ENCODE measurements around the gene AFAP1L2.
"Not testable (repeated sequence)": the region's sequence is repeated elsewhere in the genome, so short reads cannot be mapped to it uniquely, and the experiment has no call there.

AFAP1L2 gene

DNA sequence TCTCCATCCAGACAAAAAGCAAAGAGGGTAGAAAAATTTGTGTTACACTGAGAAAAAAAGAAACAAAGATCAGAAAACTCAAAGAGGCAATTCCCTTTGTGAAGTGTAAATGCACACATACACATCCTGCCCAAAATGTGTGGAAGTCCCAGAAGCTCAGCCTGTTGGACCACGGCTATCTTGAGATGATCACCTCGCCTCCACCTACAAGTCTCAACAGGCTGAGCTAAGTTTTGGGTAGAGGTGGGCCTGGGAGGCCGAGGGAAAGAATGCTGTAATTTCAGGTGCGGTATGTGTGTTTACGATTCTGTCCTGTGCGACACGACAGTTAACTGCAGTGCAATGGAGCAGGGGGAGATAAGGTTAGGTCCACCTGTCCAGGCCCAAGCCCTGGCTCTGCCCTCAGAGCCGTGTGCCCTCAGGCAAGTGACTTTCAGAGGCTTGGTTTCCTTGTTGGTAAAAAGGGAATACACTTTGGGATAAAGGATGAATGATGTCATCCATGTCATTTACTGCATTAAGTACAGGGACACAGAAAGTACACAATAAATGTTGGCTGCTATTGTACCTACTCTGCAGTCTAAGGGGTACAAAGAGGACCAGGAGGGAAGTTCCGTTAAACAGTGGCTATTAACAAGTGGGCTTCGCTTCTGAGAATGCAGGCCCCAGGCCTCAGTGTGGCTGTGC, 67.3 kb downstream of the AFAP1L2 start:
- DNase-seq (ENCODE audit: low spot score) = no peak

DNA sequence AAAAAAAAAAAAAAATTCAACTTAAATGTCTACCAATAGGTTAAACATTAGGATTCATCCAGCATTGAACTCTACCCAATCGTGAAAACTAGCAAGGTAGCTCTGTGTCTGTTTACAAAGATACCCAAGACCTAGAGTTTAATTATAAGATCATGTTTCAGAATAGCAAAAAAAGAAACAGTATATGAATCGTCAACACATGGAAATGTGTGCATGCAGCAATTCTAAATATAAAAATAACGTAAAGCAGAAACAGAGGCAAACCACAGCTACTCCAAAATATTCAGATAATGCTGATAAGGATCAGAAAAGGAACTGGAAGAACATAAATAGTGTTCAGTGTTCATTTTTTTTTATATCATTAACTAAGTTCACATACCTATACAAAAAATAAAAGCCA, 68.7 kb downstream of the AFAP1L2 start:
- DNase-seq (ENCODE audit: low spot score) = no peak

DNA sequence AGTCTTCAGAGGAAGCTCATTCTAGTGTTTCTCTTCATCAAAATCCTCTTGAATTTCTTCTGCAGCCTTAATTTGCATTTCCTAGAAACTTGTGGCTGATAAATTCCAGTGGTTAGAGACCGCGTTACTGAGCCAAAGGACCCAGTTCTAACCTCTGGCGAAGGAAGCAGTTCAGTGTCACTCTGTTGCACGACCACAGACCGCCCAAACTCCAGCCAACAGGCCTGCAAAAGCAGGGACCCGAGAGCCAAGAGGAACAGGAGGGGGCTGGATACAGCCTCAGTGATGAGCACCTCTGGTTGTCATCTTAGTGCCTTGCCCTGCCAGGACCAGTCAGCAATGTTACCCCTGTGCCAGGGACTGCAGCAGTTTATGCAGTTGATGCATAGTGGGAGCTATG, 70.0 kb downstream of the AFAP1L2 start:
- DNase-seq (ENCODE audit: low spot score) = no peak

DNA sequence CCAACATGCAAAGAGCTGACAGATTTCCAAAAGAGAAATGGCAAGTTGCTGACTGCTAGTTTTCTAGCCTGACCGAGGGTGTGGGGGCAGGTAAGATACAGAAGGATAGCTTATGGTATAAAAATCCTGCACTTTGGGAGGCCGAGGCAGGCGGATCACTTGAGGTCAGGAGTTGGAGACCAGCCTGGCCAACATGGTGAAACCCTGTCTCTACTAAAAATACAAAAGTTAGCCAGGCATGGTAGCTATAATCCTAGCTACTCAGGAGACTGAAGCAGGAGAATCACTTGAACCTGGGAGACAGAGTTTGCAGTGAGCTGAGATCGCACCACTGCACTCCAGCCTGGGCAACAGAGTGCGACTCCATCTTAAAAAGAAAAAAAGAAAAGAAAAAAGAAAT, 70.9 kb downstream of the AFAP1L2 start:
- not testable (repeated sequence) for DNase-seq (ENCODE audit: low spot score)

DNA sequence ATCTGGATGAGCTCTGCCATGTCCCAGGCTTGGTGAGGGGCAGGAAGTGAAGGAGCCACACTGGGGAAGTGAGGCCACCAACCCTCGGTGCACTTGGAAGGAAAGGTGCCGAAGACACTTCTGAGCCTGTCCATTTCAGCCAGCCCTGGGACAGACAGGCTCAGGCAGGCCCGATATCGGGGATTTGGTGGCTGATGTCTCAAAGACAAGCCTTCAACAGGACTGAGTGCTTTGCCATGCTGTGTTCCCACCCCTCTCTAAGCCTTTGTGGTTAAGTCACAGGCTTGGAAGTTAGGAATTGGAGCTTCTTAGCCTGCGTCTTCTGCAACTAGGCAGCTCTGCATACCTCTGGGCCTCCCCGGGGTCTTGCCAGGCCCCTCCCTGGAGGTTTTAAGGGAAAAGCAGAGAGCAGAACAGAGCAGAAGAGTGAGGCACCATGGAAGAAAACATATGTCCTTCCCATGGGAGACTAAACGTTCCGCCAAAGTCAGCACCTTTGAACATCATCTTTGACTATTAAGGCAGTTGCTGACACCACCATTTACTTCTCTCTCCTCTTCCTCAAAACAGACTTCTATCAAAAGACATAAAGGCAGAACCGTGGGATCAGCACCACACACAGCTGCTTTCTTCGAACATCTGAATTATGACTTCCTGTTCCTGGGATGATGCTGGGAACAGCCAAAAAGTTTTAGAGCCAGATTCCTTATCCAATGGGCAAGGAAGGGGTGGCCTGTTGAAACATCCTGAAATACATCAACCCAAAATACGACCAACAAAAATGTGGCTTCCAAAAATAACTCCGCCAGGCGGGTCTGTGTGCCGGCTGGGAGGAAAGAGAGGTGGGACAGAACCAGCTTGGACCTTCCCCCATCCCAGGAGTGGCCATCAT, 71.8 kb downstream of the AFAP1L2 start:
- DNase-seq (ENCODE audit: low spot score) = no peak

DNA sequence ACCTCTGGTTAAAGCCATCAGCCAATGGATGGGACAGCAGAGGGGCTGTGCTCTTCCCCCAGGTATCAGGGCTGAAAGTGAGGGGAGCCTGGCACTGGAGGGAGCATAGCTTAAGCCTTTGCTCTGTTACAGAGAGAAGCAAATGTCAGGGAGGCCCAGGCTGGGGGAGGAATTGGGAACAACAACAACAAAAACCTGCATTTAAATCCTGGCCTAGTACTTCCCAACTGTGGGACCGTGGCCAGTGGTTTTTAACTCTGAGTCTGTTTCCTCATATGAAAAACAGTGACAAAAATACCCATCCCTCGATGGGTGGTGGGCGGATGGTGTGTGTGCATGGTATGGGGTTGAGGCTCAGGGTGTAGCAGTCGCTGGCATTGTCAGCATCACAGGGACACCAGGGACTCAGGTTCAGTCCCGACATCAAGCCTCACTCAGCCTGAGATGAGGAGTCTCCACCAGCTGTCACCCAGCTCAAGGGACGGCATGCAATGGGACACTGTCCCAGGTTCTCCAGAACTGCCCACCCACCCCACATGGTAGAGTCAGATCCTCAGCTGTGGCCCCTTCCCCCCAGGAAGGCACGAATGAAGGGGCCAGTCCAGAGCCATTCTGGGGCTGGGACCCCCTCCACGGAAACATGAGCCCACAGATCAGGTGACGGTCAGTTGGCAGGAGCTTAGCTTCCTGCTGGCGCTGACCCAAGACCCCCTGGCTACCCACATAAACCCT, 74.5 kb downstream of the AFAP1L2 start:
- DNase-seq (ENCODE audit: low spot score) = no peak

DNA sequence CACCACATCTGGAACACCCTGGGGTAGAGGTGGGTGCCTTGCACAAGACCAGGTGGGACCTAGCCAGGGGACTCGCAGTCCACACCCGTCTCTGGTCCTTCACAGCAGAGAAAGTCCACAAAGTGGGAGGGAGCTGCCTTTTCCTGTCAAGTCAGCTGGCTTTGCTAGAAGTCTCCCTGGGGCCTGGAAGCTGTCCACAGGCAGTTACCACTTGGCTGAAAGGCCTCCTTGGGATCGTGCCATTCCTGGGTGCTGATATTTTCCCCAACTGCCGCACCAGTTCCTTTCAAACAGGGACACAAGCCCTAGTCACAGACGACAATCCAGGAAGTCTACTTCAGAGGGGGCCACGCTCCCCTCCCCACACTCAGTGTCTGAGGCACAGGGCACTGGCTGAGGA, 75.4 kb downstream of the AFAP1L2 start:
- DNase-seq (ENCODE audit: low spot score) = no peak

DNA sequence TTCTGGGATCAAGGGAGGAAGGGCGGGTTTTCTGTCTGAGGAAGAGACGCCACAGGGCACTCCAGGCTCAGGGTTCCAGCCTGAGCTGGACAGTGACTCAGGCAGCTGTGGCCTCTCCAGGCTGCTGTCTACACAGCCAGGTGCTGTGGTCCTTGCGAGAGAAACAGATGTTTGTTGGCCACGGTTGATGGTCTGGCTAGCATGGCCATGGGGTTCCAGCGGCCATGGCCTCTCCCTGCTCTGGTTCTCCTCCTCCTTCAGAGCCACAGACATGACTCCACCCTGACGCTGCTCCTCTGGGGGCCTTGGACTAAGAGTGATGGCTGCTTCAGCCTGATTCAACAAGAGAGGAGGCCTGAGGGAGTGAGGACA, 75.9 kb downstream of the AFAP1L2 start:
- no peak for DNase-seq (ENCODE audit: low spot score)

DNA sequence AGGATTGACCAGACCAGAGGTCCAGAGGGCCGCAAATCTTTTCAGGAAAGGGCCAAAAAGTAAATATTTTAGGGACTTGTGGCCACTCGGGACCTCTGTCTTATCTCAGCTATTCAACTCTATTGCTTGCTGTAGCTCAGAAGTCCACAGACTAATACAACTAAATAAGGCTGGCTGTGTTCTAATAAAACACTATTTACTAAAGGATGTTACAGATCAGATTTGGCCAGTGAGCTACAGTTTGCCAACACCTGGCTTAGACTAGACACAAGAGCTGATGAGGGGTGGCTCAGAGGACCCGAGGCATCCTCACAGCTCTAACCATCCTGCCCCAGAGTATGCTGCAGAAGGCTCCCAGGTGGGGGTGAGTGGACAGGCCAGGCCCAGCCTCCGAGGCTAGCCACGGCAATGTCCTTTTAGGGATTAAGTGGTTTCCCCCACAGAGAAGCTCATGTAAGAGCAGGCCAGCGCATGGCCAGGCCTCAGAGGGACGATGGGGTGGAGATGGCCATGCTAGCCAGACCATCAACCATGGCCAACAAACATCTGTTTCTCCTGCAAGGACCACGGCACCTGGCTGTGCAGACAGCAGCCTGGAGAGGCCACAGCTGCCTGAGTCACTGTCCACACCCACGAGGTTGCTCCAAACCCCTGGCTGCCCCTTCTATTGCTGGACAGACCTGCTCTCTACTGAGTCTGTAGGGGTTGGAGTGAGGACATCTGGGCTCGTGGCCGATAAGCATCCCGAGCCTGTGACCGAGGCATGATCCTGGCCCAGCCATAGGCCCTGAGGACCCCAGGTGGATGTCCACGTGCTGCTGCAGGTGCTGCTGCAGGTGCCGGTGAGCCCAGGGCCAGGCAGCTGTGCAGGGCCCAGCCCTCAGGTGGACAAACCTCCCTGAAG, 76.5 kb downstream of the AFAP1L2 start:
- no peak for DNase-seq (ENCODE audit: low spot score)

DNA sequence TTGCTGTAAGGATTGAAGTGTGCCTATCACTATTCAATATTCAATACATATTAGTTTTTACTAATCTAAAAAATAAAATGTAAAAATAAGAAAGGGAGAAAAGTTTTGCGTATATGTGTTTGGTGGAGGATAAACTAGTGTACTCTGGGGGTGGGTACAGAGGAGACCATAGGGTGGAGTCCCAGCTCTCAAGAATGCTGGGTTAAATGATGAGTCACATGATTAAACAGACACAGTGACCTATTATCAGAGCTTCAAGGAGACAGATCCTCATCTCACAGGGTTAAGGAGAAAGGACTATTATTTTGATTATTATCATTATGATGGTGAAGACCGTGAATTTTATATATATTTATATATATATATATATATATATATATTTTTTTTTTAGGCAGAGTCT, 77.5 kb downstream of the AFAP1L2 start:
- no peak for DNase-seq (ENCODE audit: low spot score)

DNA sequence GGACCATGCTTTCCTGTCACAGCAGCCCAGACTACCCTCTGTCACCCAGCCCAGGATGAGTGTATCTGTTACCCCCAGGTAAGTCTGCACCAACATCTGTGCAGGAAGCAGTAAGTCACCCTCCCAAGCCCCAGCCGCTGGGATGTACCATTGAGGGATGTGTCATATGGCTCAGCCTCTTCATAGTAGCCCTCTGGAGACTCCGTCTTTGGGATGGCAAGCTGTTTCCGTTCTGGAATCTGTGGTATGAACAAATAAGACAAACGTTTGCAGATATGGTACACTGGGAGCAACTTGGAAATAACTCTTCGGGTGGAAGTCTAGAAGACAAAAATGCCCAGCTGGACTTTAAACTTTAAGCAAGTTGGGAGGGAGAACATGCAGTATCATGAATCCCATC, 81.3 kb downstream of the AFAP1L2 start:
- DNase-seq (ENCODE audit: low spot score) = no peak

DNA sequence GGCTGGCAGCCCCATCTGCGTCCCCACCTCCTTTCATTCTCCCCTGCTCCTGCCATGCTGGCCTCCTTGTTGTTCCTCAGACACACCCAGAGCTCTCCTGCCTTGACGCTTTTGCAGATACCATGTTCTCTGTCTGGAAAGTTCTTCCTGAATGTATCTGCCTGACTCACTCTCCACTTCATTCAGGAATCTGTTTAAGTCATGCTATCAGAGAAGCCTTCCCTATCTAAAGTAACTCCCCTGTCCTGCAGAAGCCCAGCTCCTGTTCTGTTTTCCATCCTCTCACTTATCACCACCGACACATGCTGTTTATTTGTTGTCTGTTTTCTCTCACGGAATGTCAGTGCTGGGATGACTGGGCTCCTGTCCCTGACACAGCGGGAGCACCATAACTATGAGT, 82.0 kb downstream of the AFAP1L2 start:
- no peak for DNase-seq (ENCODE audit: low spot score)

DNA sequence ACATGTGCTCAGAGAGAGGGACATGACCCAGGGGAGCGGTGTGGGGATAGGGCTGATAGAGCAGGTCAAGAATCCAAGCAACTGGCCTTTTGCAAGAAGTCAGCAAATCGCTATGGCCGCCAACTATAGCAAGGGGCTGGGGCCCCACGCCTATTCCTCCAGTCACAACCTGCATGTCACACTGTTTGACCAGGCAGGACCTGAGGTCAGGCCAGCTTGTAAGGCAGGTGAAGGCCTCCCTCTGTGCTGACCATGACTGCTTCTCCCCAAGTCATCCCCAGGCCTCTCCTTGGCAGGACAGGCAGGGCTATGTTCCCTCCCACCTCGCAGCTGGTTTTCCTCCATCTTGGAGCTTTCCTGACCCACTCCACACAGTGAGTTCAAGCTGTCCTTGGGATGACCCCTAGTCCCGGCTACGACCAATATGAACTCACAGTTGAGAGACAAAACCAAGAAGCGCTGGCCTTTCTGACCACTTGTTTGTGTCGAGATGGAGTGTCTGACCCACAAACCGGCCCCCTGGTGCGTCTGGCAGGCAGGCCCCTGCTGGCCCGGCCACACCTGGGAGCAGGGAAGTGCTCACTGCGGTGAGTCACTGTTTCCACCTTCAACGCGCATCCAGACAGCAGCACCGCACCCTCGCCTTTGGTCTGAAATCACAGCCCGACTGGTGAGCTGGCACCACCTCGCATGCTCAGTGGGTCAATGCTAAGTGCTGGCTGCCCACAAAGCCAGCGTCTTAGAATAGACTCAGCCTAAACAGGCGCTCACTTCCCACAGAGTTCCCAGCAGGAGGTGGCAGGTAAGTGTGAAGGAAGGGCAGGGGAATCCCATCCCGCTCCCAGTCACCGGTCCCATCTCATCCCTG, 83.8 kb downstream of the AFAP1L2 start:
- no peak for DNase-seq (ENCODE audit: low spot score)

DNA sequence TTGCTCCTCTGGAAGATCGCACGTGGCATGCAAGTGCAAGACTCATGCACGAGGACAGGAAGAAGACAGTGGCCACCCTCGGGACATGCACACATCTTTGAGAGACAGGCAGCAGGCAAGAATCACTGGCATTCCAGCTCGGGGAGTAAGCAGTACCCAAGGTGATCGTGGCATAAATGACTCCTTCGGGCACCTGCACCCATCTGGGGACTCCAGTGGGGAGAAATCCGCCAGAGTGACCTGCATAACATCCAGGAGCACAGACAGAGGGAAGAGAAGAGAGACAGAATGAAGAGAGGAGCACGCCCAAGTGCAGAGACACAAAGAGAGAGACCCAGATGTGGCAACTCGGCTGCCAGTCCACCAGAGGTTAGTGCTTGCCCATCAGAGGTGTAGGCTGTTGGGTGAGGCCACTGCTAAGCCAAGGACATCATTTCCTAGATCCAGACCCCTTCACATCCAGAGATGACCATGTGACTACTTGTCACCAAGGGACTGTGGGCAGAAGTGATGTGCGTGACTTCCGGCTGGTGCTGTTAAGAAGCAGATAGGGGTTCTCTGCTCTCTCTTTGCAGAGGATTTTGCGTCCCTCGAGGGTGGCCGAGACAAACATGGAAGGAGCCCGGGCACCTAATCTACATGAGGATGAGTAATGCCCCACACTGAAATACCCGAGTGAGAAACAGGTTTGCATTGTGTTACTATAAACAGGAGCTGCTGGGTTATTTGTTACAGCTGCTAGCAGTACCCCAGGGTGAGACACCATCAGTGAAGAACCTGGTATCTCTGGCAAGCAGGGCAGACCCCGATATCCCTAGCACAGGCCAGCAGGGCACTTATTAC, 84.7 kb downstream of the AFAP1L2 start:
- DNase-seq (ENCODE audit: low spot score) = no peak

DNA sequence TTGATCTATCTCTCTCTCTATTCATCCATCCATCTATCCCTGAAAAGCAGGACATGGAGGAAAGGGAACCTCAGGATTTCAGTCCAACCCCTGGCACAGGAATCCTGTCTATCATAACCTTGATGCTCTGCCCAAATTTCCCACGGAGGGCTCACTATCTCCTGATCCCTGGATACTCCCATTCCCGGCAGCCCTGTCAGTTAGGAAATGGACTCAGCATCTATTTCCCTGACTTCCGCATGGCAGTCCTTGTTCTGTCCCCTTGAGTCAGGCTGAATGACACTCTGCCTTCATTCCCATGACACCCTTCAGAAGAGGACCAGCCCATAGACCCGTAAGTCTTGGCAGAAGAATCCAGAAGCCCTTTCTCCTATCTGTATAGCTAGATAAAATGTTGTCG, 87.6 kb downstream of the AFAP1L2 start:
- no peak for DNase-seq (ENCODE audit: low spot score)

DNA sequence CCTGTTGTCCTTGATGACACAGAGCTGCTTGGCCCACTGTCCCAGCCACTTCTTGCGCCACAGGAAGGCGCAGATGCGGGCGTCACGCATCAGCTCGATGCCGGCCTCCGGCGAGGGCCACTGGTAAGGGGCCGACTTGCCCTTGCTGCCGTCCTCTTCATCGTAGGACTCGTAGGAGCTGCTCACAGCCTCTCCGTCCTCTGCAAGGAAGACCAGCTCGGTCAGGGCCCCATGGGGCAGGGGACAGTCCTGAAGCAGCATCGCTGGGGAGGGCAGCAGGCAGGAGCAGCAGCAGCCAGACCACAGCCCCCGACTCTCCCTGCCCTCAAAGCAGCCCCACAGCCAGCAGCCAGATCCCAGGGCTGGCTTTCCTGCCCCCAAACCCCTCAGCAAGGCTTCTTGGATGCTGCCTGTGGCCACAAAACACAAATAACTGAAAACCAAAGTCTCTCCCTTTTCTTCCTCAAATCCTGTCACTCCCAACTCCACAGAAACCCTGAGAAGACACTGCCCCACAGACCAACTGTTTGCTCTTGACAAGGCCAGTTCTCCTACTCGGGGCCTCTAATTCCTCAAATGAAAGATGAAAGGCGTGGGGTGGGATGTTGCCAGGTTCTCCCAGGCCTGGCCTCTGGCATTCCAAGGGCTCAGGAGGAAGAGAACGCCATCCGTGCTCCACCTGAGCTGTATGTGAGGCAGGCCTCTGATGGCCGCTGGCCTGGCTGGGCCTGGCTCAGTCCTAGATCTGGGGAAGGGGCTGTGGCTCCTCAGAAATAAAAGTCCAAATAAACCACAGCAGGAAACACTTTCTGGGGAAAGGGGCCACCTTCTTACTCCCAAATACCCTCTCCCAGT, 88.5 kb downstream of the AFAP1L2 start:
- no peak for DNase-seq (ENCODE audit: low spot score)

DNA sequence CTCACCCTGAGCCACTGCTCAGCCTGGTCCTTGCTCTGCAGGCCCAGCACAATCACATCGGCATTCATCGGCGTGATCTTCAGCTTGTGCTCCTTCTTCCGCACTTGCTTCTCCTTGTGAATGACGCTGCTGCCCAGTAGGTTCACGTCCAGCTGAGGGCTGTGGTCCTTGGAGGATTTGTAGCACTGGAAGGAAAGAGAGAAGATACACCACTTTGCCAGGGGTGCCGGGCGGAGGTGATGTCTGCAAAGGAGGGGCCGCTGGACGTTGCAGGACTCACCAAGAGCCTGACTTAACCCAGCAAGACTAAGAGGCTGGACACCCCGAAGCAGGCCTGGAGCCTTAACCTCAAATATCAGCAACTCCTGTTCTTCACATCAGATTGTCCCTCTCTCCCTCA, 90.4 kb downstream of the AFAP1L2 start:
- DNase-seq (ENCODE audit: low spot score) = no peak

DNA sequence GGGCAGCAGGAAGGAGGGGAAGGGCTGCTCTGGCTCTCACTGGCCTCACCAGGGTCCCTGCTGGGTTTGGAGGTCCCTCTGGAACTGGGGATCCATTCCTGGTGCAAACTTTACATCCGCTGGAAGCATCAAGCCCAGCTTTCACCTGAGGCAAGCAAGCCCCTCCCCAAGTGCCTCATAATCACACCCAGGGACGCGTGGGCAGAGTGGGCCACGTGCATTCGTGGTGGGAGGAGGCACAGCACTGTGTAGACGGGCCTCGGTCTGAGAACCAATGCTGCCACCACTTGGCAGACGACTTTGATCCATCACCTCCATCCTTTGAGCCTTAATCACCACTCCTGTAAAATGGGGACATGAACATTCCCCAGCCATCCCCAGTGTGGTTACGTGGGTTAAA, 91.2 kb downstream of the AFAP1L2 start:
- no peak for DNase-seq (ENCODE audit: low spot score)

Data from NAMALWA (cell line).